ENCODE measurements around the gene GALNS. TPM values are rescaled to one million over a fixed set of nuclear protein-coding genes. Genes with fewer than 3 reads are reported as not detected.

The GALNS gene
- total RNA-seq, 1 donor from 2014 or later: 14.6 TPM

GRCh38 chr16:88843256-88843655 is 13.5 kb downstream of the GALNS start:
- ATAC-seq (no peak), DNase-seq (no peak)
- intact Hi-C loops (cut with micrococcal nuclease): no loop called here

- intact Hi-C loops (cut with micrococcal nuclease): no loop called here
- DNase-seq: no peak
- ATAC-seq: no peak
Measured at GRCh38 chr16:88842806-88843205, 13.9 kb downstream of the GALNS start.

GRCh38 chr16:88842308-88842756 is 14.4 kb downstream of the GALNS start:
- ATAC-seq: no peak
- intact Hi-C loops (cut with micrococcal nuclease): no loop called here
- DNase-seq: no peak

GRCh38 chr16:88841521-88842307 is 15.0 kb downstream of the GALNS start:
- no peak for DNase-seq
- no peak for ATAC-seq
- intact Hi-C loops (cut with micrococcal nuclease): no loop called here

GRCh38 chr16:88840600-88841215 is 16.0 kb downstream of the GALNS start:
- ATAC-seq: no peak
- DNase-seq: no peak
- intact Hi-C loops (cut with micrococcal nuclease): no loop called here

GRCh38 chr16:88839745-88840599 is 16.8 kb downstream of the GALNS start:
- intact Hi-C loops (cut with micrococcal nuclease): no loop called here
- DNase-seq (no peak), ATAC-seq (no peak)

- intact Hi-C loops (cut with micrococcal nuclease): no loop called here
- ATAC-seq (no peak), DNase-seq (no peak)
Measured at GRCh38 chr16:88839026-88839529, 17.7 kb downstream of the GALNS start.

- no peak for DNase-seq
- intact Hi-C loops (cut with micrococcal nuclease): no loop called here
- ATAC-seq: no peak
Measured at GRCh38 chr16:88838566-88838965, 18.2 kb downstream of the GALNS start.

GRCh38 chr16:88837806-88838205 is 18.9 kb downstream of the GALNS start:
- no peak for DNase-seq
- ATAC-seq: no peak
- intact Hi-C loops (cut with micrococcal nuclease): no loop called here

GRCh38 chr16:88836791-88837190 is 20.0 kb downstream of the GALNS start:
- ATAC-seq (no peak), DNase-seq (no peak)
- intact Hi-C loops (cut with micrococcal nuclease): no loop called here

GRCh38 chr16:88835818-88836217 is 20.9 kb downstream of the GALNS start:
- intact Hi-C loops (cut with micrococcal nuclease): no loop called here
- ATAC-seq: no peak
- no peak for DNase-seq

- DNase-seq (no peak), ATAC-seq (no peak)
- intact Hi-C loops (cut with micrococcal nuclease): no loop called here
Measured at GRCh38 chr16:88835383-88835782, 21.4 kb downstream of the GALNS start.

- DNase-seq: no peak
- no peak for ATAC-seq
- intact Hi-C loops (cut with micrococcal nuclease): no loop called here
Measured at GRCh38 chr16:88834670-88835069, 22.1 kb downstream of the GALNS start.

GRCh38 chr16:88833086-88833485 is 23.7 kb downstream of the GALNS start:
- DNase-seq (no peak), ATAC-seq (no peak)
- intact Hi-C loops (cut with micrococcal nuclease): no loop called here

GRCh38 chr16:88831838-88832237 is 24.9 kb downstream of the GALNS start:
- no peak for ATAC-seq
- intact Hi-C loops (cut with micrococcal nuclease): no loop called here

GRCh38 chr16:88830783-88831182 is 26.0 kb downstream of the GALNS start:
- ATAC-seq: no peak
- no peak for DNase-seq
- intact Hi-C loops (cut with micrococcal nuclease): no loop called here

More at GRCh38 chr16:88831838-88832237, 24.9 kb downstream of the GALNS start:
- no peak for DNase-seq

GRCh38 chr16:88830258-88830657 is 26.5 kb downstream of the GALNS start:
- ATAC-seq (peak; percentile 67), DNase-seq (peak; percentile 59)

GRCh38 chr16:88828711-88829110 is 28.0 kb downstream of the GALNS start:
- ATAC-seq: no peak
- no peak for DNase-seq
- intact Hi-C loops (cut with micrococcal nuclease): no loop called here

More at GRCh38 chr16:88830258-88830657, 26.5 kb downstream of the GALNS start:
- intact Hi-C loops (cut with micrococcal nuclease): no loop called here

- no peak for DNase-seq
- ATAC-seq: no peak
- intact Hi-C loops (cut with micrococcal nuclease): no loop called here
Measured at GRCh38 chr16:88827727-88828126, 29.0 kb downstream of the GALNS start.

Measured in left ventricle myocardium superior (tissue), 1 donor.